ENCODE results near the gene SLC13A4. TPM values are rescaled to one million over a fixed set of nuclear protein-coding genes. Genes with fewer than 3 reads are reported as not detected.
"Not testable (repeated sequence)": the region's sequence is repeated elsewhere in the genome, so short reads cannot be mapped to it uniquely, and the experiment has no call there.

Gene SLC13A4, protein sequence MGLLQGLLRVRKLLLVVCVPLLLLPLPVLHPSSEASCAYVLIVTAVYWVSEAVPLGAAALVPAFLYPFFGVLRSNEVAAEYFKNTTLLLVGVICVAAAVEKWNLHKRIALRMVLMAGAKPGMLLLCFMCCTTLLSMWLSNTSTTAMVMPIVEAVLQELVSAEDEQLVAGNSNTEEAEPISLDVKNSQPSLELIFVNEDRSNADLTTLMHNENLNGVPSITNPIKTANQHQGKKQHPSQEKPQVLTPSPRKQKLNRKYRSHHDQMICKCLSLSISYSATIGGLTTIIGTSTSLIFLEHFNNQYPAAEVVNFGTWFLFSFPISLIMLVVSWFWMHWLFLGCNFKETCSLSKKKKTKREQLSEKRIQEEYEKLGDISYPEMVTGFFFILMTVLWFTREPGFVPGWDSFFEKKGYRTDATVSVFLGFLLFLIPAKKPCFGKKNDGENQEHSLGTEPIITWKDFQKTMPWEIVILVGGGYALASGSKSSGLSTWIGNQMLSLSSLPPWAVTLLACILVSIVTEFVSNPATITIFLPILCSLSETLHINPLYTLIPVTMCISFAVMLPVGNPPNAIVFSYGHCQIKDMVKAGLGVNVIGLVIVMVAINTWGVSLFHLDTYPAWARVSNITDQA
- under 1 TPM in 2 of 6 donors, not detected in 4; 0.20 to 0.30 TPM for total RNA-seq

DNA sequence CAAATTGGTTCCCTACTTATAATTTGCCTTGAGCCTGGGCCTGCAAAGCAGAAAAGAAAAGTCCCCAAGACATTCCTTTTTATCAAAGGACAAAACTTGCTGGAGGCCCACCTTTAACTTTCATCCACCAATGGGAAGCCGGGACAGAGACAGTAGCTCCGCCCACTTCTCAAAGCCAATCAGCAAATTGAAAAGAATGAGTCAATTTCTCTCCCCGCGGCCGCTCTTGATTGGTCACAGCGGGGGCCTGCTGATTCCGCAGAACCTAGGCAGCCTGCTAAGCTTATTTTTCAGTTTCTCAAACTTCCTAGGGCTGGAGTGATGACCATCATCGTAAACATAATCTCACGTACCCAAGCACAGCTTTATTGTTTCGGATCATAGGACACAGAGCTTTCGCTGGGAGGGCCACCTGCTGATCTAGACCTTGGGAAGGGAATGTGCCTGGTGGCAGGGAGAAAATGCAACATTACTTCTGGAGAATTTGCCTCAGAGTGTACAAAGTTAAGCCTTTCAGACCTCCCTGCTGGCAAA lies at the start of gene SLC13A4:
Gene SLC13A4, minus strand, starts transcription at position 51 of the 534 bp plus-strand sequence. CDS start 690 bp downstream, outside the sequence.
- DNase-seq: no peak
- 86 to 90% methylated on average over 11 of the region's 11 CpGs for WGBS, 2 donors
- no peak for TF ChIP-seq EP300 (IDR thresholded peaks at IDR 0.05)
- TF ChIP-seq, protein P1, sequence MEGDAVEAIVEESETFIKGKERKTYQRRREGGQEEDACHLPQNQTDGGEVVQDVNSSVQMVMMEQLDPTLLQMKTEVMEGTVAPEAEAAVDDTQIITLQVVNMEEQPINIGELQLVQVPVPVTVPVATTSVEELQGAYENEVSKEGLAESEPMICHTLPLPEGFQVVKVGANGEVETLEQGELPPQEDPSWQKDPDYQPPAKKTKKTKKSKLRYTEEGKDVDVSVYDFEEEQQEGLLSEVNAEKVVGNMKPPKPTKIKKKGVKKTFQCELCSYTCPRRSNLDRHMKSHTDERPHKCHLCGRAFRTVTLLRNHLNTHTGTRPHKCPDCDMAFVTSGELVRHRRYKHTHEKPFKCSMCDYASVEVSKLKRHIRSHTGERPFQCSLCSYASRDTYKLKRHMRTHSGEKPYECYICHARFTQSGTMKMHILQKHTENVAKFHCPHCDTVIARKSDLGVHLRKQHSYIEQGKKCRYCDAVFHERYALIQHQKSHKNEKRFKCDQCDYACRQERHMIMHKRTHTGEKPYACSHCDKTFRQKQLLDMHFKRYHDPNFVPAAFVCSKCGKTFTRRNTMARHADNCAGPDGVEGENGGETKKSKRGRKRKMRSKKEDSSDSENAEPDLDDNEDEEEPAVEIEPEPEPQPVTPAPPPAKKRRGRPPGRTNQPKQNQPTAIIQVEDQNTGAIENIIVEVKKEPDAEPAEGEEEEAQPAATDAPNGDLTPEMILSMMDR (IDR thresholded peaks at IDR 0.05): no peak
- TF ChIP-seq POLR2AphosphoS5 (IDR thresholded peaks at IDR 0.05): no peak
- no peak for TF ChIP-seq POLR2A (IDR thresholded peaks at IDR 0.05)
- ATAC-seq (ENCODE audit: low FRiP score in 2 of 2): no peak
- Histone ChIP-seq H3K9me3 (no peaks in the 10 kb centered on the region), H3K4me1 (no peaks in the 10 kb centered on the region), H3K4me3 (no peak within 1 kb of the TSS), H3K36me3 (no peaks in the 10 kb centered on the region), H3K27me3 (no peaks in the 10 kb centered on the region), H3K27ac (no peak within 1 kb of the TSS)

DNA sequence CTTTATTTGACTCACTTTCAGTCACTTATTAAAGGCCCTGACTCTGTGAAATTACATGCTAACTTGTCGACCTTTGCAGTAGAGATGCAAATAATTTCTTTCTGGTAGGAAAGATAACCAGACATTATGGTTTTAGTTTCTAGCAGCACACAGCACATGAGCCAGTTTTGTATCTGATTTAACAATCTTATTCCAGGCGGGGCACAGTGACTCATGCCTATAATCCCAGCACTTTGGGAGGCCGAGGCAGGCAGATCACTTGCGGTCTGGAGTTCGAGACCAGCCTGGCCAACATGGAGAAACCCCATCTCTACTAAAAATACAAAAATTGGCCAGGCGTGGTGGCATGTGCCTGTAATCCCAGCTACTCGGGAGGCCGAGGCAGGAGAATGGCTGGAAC lies 47.9 kb upstream of the SLC13A4 start:
- not testable (repeated sequence) for ATAC-seq (ENCODE audit: low FRiP score in 2 of 2); H3K27me3 ChIP-seq; H3K9me3 ChIP-seq; H3K4me3 ChIP-seq; DNase-seq; H3K36me3 ChIP-seq; H3K27ac ChIP-seq
- 90 to 95% methylated on average over 8 of the region's 8 CpGs for WGBS, 2 donors
- peaks cover 12 to 23% (median 15%) of the 10 kb centered on the region in 4 donors for H3K4me1 ChIP-seq

DNA sequence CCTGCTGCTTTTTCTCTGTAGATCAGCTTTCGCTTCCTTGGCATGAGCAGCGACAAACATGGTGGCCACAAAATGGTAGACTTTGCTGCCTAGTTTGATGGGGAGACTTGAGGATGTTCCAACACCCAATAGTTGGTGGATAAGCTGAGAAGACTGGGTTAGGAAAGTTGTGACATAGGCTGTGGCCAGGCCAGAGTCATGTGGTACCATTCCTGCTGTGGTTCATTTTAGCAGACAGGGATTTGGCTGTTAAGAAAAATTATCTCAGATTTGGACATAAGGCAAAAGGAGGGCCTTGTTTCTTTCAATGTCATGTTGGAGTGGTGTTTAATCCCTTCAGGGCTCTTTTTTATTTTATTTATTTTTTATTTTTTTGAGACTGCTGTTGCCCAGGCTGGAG lies 47.2 kb upstream of the SLC13A4 start:
- TF ChIP-seq, protein P1 (IDR thresholded peaks at IDR 0.05): no peak
- no peak for TF ChIP-seq POLR2AphosphoS5 (IDR thresholded peaks at IDR 0.05)
- no peak for TF ChIP-seq EP300 (IDR thresholded peaks at IDR 0.05)
- TF ChIP-seq POLR2A (IDR thresholded peaks at IDR 0.05): no peak
- H3K4me3 ChIP-seq: no peak overlapping the region
- no peaks in the 10 kb centered on the region for H3K27me3 ChIP-seq
- DNase-seq (no peak), ATAC-seq (ENCODE audit: low FRiP score in 2 of 2) (no peak)
- H3K9me3 ChIP-seq: peaks cover 0 to 6% (median 2%) of the 10 kb centered on the region in 4 donors
- H3K36me3 ChIP-seq: no peaks in the 10 kb centered on the region
- 95 to 100% methylated on average over 2 of the region's 2 CpGs for WGBS, 2 donors
- H3K27ac ChIP-seq: no peak overlapping the region
- peaks cover 12 to 23% (median 15%) of the 10 kb centered on the region in 4 donors for H3K4me1 ChIP-seq

DNA sequence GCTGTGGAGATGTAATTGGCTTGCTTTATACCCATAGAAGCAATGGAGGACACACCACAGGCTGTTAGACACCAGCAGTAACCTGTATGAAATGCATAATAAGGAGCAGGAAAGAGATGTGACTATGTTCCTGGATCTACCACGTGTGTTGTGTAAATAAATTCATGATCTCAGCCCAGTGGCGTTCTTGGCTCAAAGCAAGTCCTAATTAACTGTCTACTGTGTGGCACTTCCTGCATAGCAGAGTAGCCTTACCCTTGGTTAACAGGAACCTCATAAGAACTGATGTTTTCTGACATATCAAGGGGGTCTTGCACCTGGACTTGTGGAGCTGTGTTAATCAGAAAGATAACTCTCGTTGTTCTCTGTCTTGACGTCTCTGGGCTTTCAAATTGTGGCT lies 46.3 kb upstream of the SLC13A4 start:
- no peak for TF ChIP-seq EP300 (IDR thresholded peaks at IDR 0.05)
- TF ChIP-seq POLR2A (IDR thresholded peaks at IDR 0.05): no peak
- no peak for TF ChIP-seq POLR2AphosphoS5 (IDR thresholded peaks at IDR 0.05)
- TF ChIP-seq, protein P1 (IDR thresholded peaks at IDR 0.05): no peak
- WGBS, 2 donors: 38 to 41% methylated on average over 4 of the region's 4 CpGs
- Histone ChIP-seq H3K27ac (peak overlapping the region in 1 of 4 donors; percentile 8), H3K9me3 (peaks cover 0 to 6% (median 2%) of the 10 kb centered on the region in 4 donors), H3K36me3 (no peaks in the 10 kb centered on the region), H3K27me3 (no peaks in the 10 kb centered on the region), H3K4me1 (peaks cover 12 to 23% (median 15%) of the 10 kb centered on the region in 4 donors), H3K4me3 (no peak overlapping the region)
- DNase-seq (no peak), ATAC-seq (ENCODE audit: low FRiP score in 2 of 2) (no peak)

DNA sequence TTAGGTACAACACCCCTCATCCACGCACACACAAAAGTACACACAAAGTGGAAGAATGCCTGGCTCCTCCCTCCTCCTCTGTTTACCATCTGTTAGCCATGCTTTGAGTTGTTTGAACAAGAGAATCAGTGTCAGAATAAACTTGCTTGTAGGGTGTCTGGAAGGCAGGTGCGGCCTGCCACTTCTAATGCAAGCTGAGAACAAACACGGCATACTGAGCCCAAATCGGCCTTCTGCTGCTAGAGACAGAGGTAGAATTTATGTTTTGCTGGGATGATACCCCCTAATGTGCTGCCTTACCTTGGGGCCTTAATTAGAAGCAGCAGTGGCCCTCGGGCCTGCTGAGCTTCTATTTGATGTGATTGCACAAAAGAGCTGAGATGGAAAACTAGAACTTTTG lies 45.5 kb upstream of the SLC13A4 start:
- H3K27me3 ChIP-seq: no peaks in the 10 kb centered on the region
- no peak for TF ChIP-seq POLR2A (IDR thresholded peaks at IDR 0.05)
- TF ChIP-seq POLR2AphosphoS5 (IDR thresholded peaks at IDR 0.05): no peak
- TF ChIP-seq, protein P1 (IDR thresholded peaks at IDR 0.05): no peak
- no peak for TF ChIP-seq EP300 (IDR thresholded peaks at IDR 0.05)
- ATAC-seq (ENCODE audit: low FRiP score in 2 of 2) (no peak), DNase-seq (no peak)
- no peak overlapping the region for H3K4me3 ChIP-seq
- 59 to 68% methylated on average over 5 of the region's 5 CpGs for WGBS, 2 donors
- no peaks in the 10 kb centered on the region for H3K36me3 ChIP-seq
- peaks cover 12 to 23% (median 15%) of the 10 kb centered on the region in 4 donors for H3K4me1 ChIP-seq
- no peak overlapping the region for H3K27ac ChIP-seq
- H3K9me3 ChIP-seq: peaks cover 0 to 6% (median 2%) of the 10 kb centered on the region in 4 donors

Data from upper lobe of left lung (tissue), 6 donors.